ENCODE data around the gene ZNF827. TPM values are rescaled to one million over a fixed set of nuclear protein-coding genes. Genes with fewer than 3 reads are reported as not detected.

The ZNF827 gene
- total RNA-seq, 1 donor from 2014 or later: 9.4 TPM

DNA sequence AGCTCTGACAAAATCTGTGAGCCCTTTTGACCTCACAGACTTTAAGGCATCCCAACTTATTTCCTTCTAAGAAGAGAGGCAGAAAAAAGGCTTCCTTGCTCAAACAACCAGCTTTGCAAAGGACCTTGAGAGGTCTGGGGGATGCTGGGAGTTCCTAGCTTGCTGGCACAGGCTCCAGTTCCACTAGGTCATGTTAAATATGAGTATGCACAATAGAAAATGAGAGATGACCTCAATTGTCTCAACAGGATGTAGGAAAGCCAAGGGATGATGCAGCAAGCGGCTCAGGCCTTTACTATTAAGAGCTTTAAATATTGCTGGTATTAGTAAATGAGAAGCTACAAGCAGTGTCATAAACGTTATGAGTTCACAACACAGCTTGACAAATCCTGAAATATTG, 13.3 kb upstream of the ZNF827 start:
- no peaks in the 10 kb centered on the region for H3K9me3 ChIP-seq (ENCODE audit: control insufficient read depth in 3 of 3, low read length in 3 of 3)
- H3K4me1 ChIP-seq (ENCODE audit: control insufficient read depth in 3 of 3, insufficient read depth in 3 of 3, low read length in 3 of 3): no peaks in the 10 kb centered on the region
- H3K27ac ChIP-seq (ENCODE audit: low read depth, low read length): no peak overlapping the region
- no peak overlapping the region for H3K4me3 ChIP-seq (ENCODE audit: low read length in 3 of 3)
- no peaks in the 10 kb centered on the region for H3K27me3 ChIP-seq (ENCODE audit: control insufficient read depth in 3 of 3, insufficient read depth in 3 of 3, low read length in 3 of 3)
- no peaks in the 10 kb centered on the region for H3K36me3 ChIP-seq (ENCODE audit: control insufficient read depth in 3 of 3, insufficient read depth in 3 of 3, low read length in 3 of 3)
- H3K9ac ChIP-seq (ENCODE audit: low read depth in 1 of 3, low read length in 3 of 3): no peak overlapping the region

DNA sequence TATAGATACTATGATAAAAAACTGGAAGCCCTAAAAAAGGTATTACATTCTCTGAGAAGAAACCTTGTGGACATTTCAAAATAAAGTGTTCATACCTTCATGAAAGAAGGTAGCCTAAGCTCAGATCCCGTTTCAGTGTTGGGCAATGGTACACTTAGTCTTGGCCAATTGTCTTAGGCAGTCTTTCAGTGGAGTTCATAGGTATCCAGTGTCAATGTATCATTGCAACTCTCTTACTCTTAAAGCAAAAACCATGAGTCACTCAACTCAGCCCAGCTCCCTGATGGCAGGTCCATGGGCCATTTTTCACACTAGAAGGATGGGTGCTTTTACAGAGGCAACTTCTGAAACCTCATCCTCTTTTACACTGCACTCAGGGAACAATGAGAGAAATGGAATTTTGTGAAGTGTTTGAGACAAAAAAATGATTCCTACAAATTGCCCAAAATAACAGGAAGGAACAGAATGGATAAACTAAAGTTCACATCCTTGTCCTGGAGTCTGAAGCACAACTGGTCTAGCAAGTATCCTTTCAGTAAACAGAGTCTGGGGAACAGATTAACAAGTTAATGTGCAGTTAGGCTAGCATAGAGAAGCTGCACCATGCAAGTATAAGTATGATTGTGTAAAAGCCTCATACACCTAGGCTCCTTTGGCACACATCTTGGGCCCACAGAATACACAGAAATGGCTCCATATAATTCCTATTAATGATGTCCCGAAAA, 7.0 kb upstream of the ZNF827 start:
- Histone ChIP-seq H3K27me3 (ENCODE audit: control insufficient read depth in 3 of 3, insufficient read depth in 3 of 3, low read length in 3 of 3) (no peaks in the 10 kb centered on the region), H3K4me3 (ENCODE audit: low read length in 3 of 3) (no peak overlapping the region), H3K9ac (ENCODE audit: low read depth in 1 of 3, low read length in 3 of 3) (no peak overlapping the region), H3K27ac (ENCODE audit: low read depth, low read length) (no peak overlapping the region), H3K9me3 (ENCODE audit: control insufficient read depth in 3 of 3, low read length in 3 of 3) (no peaks in the 10 kb centered on the region), H3K36me3 (ENCODE audit: control insufficient read depth in 3 of 3, insufficient read depth in 3 of 3, low read length in 3 of 3) (no peaks in the 10 kb centered on the region), H3K4me1 (ENCODE audit: control insufficient read depth in 3 of 3, insufficient read depth in 3 of 3, low read length in 3 of 3) (peaks cover 4 to 10% (median 6%) of the 10 kb centered on the region in 3 donors)

DNA sequence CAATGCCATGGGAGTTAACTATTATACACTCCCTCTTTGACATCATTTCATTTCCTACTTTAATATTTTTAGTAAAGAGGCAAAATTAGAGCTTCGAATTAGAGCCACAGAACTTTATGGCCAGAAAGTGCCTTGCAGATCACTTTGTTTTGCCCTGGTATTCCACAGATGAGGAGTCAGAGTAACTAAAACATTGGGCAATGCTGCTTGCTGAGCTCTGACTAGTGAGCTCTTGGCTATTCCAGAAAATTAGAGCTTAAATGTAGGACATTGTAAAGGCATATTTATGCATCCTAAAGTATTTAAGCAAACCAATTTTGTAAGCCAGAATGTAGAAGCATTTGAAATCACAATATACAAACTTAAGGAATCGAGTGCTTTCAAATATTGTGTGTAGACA, 6.3 kb upstream of the ZNF827 start:
- Histone ChIP-seq H3K9ac (ENCODE audit: low read depth in 1 of 3, low read length in 3 of 3) (no peak overlapping the region), H3K27me3 (ENCODE audit: control insufficient read depth in 3 of 3, insufficient read depth in 3 of 3, low read length in 3 of 3) (no peaks in the 10 kb centered on the region), H3K9me3 (ENCODE audit: control insufficient read depth in 3 of 3, low read length in 3 of 3) (no peaks in the 10 kb centered on the region), H3K4me1 (ENCODE audit: control insufficient read depth in 3 of 3, insufficient read depth in 3 of 3, low read length in 3 of 3) (peaks cover 4 to 10% (median 6%) of the 10 kb centered on the region in 3 donors), H3K4me3 (ENCODE audit: low read length in 3 of 3) (no peak overlapping the region), H3K36me3 (ENCODE audit: control insufficient read depth in 3 of 3, insufficient read depth in 3 of 3, low read length in 3 of 3) (no peaks in the 10 kb centered on the region), H3K27ac (ENCODE audit: low read depth, low read length) (no peak overlapping the region)

DNA sequence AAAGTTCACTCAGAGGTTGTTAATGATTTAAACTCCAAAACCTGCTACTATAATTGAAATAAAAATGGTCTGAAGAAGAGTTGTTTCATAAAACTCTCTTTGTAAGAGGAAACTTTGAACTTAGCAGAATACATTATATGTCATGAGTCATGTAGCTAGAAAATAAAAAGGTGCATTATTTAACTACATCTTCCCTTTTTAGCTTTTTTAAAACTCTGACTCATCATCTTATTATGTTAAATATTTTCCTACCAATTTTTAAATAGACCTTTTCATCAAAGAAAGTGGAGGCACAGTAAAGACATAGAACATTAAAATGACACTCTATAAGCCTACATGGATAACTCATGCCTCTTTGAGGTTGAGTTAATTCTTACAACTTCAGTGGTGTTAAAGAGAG, 1.2 kb upstream of the ZNF827 start:
- no peak overlapping the region for H3K4me3 ChIP-seq (ENCODE audit: low read length in 3 of 3)
- H3K9ac ChIP-seq (ENCODE audit: low read depth in 1 of 3, low read length in 3 of 3): no peak overlapping the region
- no peaks in the 10 kb centered on the region for H3K36me3 ChIP-seq (ENCODE audit: control insufficient read depth in 3 of 3, insufficient read depth in 3 of 3, low read length in 3 of 3)
- H3K27me3 ChIP-seq (ENCODE audit: control insufficient read depth in 3 of 3, insufficient read depth in 3 of 3, low read length in 3 of 3): no peaks in the 10 kb centered on the region
- no peak overlapping the region for H3K27ac ChIP-seq (ENCODE audit: low read depth, low read length)
- H3K4me1 ChIP-seq (ENCODE audit: control insufficient read depth in 3 of 3, insufficient read depth in 3 of 3, low read length in 3 of 3): peaks cover 8 to 13% (median 10%) of the 10 kb centered on the region in 3 donors
- H3K9me3 ChIP-seq (ENCODE audit: control insufficient read depth in 3 of 3, low read length in 3 of 3): no peaks in the 10 kb centered on the region

DNA sequence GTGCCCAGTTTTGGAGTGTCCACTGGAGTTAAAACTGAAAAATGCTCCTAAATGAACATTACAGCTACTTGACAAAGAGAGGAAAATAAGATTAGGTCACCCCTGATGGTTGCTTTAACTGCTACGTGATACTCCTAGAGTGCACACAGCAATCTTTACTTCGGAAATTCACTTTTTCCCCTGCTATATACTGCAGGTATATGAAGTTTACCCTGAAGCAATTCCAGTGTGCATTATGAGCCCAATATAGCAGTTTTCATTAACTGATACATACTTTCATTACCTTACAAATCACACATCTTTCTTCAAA, 773 bp upstream of the ZNF827 start:
- H3K36me3 ChIP-seq (ENCODE audit: control insufficient read depth in 3 of 3, insufficient read depth in 3 of 3, low read length in 3 of 3): no peaks in the 10 kb centered on the region
- no peak overlapping the region for H3K27ac ChIP-seq (ENCODE audit: low read depth, low read length)
- H3K9ac ChIP-seq (ENCODE audit: low read depth in 1 of 3, low read length in 3 of 3): peak overlapping the region in 1 of 3 donors; percentile 94
- no peaks in the 10 kb centered on the region for H3K9me3 ChIP-seq (ENCODE audit: control insufficient read depth in 3 of 3, low read length in 3 of 3)
- peaks cover 11 to 14% (median 12%) of the 10 kb centered on the region in 3 donors for H3K4me1 ChIP-seq (ENCODE audit: control insufficient read depth in 3 of 3, insufficient read depth in 3 of 3, low read length in 3 of 3)
- H3K27me3 ChIP-seq (ENCODE audit: control insufficient read depth in 3 of 3, insufficient read depth in 3 of 3, low read length in 3 of 3): no peaks in the 10 kb centered on the region
- H3K4me3 ChIP-seq (ENCODE audit: low read length in 3 of 3): no peak overlapping the region

DNA sequence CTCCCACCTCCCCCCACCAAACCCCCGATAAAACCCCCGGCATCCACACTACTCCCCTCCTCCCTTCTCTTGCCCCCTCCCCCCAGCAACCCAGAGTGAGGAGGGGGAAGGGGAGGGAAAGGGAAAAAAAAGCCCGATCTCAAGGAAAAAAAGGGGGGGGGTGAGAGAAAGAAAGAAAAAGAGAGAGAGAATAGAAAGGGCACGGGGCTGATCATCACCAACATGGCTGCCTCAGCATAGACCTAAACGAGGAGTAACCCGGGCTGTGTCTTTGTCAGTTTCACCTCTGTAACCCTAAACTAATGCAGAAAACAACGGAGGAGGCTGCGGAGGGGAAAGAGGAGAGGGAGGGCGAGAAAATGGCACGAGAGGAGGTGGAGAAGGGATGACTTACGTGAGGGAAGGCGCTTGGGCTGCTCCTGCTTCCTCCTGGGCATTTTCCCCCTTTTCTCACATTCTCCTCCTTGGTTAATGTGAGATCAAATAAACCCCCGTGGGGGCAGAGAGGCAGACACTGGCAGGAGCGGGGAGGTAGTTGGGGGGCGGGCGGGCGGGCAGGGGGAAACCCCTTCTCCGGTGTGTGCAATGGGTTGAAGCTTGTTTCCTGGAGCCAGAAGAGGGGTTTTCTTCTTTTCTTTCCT, 532 bp downstream of the ZNF827 start:
- Histone ChIP-seq H3K9ac (ENCODE audit: low read depth in 1 of 3, low read length in 3 of 3) (peak overlapping the region; percentile 87 to 94 (median 90)), H3K27me3 (ENCODE audit: control insufficient read depth in 3 of 3, insufficient read depth in 3 of 3, low read length in 3 of 3) (no peaks in the 10 kb centered on the region)

DNA sequence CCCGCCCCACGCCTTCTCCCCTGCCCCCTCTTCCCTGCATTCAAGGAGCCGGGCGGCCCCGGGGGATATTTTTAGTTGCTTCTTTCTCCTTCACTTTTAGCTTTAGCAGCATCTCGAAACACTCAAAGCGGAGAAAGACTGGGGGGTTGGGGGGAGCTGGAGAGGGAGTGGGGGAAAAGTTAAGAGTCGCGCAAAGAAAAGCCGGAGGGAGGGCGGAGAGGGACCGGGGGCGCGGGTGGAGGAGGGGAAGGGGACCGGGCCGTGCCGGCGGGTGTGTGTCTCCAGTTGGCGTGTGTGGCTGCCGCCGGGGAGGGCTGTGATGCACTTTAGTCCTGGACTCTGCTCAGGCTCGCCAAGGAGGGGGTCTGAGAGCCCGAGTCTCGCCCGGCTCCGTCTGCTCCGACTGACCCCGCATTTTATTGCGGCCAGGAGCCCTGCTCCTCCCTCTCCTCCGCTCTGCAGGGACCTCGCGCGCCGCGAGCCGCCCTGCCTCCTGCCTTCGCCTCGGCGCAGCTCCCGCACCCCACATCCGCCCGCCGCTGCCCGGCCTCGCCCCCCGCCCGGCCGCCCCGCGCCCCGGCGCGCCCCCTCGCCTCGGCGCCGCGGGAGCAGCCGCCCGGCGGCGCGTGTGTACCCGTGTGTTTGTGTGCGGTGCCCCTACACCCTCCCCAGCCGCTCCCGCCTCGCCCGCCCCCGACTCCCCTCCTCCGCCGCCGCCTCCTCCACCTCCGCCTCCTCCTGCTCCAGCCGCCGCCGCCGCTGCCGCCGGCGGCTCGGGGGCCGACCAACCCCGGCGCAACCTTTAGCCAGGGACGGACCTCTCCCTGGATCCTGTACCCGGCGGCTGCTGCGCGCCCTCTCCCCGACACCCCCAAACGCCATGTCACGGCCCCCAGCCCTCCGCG, 1.4 kb downstream of the ZNF827 start:
- H3K4me3 ChIP-seq (ENCODE audit: low read length in 3 of 3): peak overlapping the region; percentile 78 to 98 (median 97)
- no peaks in the 10 kb centered on the region for H3K9me3 ChIP-seq (ENCODE audit: control insufficient read depth in 3 of 3, low read length in 3 of 3)
- H3K9ac ChIP-seq (ENCODE audit: low read depth in 1 of 3, low read length in 3 of 3): peak overlapping the region; percentile 87 to 94 (median 90)
- H3K4me1 ChIP-seq (ENCODE audit: control insufficient read depth in 3 of 3, insufficient read depth in 3 of 3, low read length in 3 of 3): peaks cover 12 to 23% (median 14%) of the 10 kb centered on the region in 3 donors
- peak overlapping the region; percentile 90 for H3K27ac ChIP-seq (ENCODE audit: low read depth, low read length)
- no peaks in the 10 kb centered on the region for H3K36me3 ChIP-seq (ENCODE audit: control insufficient read depth in 3 of 3, insufficient read depth in 3 of 3, low read length in 3 of 3)
- no peaks in the 10 kb centered on the region for H3K27me3 ChIP-seq (ENCODE audit: control insufficient read depth in 3 of 3, insufficient read depth in 3 of 3, low read length in 3 of 3)

More for the DNA sequence above, 532 bp downstream of the ZNF827 start:
- Histone ChIP-seq H3K36me3 (ENCODE audit: control insufficient read depth in 3 of 3, insufficient read depth in 3 of 3, low read length in 3 of 3) (no peaks in the 10 kb centered on the region), H3K9me3 (ENCODE audit: control insufficient read depth in 3 of 3, low read length in 3 of 3) (no peaks in the 10 kb centered on the region), H3K27ac (ENCODE audit: low read depth, low read length) (peak overlapping the region; percentile 90), H3K4me1 (ENCODE audit: control insufficient read depth in 3 of 3, insufficient read depth in 3 of 3, low read length in 3 of 3) (peaks cover 12 to 23% (median 14%) of the 10 kb centered on the region in 3 donors), H3K4me3 (ENCODE audit: low read length in 3 of 3) (peak overlapping the region; percentile 93 to 98 (median 97))

DNA sequence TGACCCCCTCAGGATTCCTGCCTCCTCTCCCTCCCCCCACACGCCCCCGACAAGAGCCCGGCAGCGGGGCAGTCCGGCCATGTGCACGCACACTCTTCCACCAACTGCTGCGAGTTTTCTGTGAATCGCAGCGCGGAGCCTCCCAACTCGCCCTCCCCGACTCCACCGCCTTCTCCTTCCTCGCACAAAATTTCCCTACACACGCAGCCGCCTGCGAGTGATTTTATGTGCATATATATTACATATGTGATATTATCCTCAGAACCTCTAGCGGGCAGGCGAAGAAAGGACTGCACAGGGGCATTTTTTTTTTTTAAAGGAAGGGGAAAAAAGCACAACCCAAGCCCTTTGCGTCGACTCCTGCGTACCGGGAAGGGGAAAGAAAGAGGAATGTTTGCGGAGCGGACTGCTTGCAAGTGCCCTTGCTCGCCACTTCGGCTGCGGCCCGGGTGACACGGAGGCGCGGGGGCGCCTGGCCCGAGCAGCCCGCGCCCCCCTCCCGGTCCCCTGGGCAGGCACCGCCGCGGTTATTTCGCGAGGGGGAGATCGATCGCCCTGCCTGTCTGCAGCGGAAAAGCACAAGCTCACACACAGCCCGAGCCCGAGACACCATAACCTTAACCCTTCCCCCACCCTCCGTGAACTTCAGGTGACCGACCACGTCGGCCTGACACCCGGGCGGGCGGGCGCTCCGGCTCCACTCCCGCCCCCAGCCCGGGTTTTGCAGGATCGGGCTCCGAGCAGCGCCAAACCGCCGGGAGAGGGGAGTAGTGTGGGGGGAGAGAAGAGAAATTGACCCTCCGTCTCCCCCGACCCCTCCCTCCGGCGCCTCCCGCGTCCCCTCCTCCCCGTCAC, 2.3 kb downstream of the ZNF827 start:
- H3K4me3 ChIP-seq (ENCODE audit: low read length in 3 of 3): peak overlapping the region; percentile 78 to 98 (median 85)
- H3K9me3 ChIP-seq (ENCODE audit: control insufficient read depth in 3 of 3, low read length in 3 of 3): no peaks in the 10 kb centered on the region
- peaks cover 12 to 23% (median 14%) of the 10 kb centered on the region in 3 donors for H3K4me1 ChIP-seq (ENCODE audit: control insufficient read depth in 3 of 3, insufficient read depth in 3 of 3, low read length in 3 of 3)
- H3K27me3 ChIP-seq (ENCODE audit: control insufficient read depth in 3 of 3, insufficient read depth in 3 of 3, low read length in 3 of 3): no peaks in the 10 kb centered on the region
- H3K27ac ChIP-seq (ENCODE audit: low read depth, low read length): peak overlapping the region; percentile 90
- H3K36me3 ChIP-seq (ENCODE audit: control insufficient read depth in 3 of 3, insufficient read depth in 3 of 3, low read length in 3 of 3): no peaks in the 10 kb centered on the region
- H3K9ac ChIP-seq (ENCODE audit: low read depth in 1 of 3, low read length in 3 of 3): peak overlapping the region; percentile 81 to 94 (median 88)

Data from skeletal muscle tissue (tissue), 4 donors.